ENCODE measurements around the gene SPINK6. TPM values are rescaled to one million over a fixed set of nuclear protein-coding genes. Genes with fewer than 3 reads are reported as not detected.
A peak's percentile ranks its signal among the peaks of the same experiment; 100 is the strongest.

The SPINK6 gene, protein sequence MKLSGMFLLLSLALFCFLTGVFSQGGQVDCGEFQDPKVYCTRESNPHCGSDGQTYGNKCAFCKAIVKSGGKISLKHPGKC
- polyA plus RNA-seq (25.8 to 67.7 TPM (median 35.5 TPM) in 3 replicates), polyA minus RNA-seq (2.4 to 12.5 TPM (median 5.9 TPM) in 3 replicates)
- polyA plus RNA-seq (2011; ENCODE audit: low read depth): 16.1 TPM
- 94.6 and 190 TPM in 2 replicates for polyA plus RNA-seq (2011; cell fraction: cytosol; rRNA removed)
- polyA plus RNA-seq (2011; cell fraction: nucleus; rRNA removed): 44.7 and 49.8 TPM in 2 replicates
- 21.2 and 113 TPM in 2 replicates for polyA plus RNA-seq (2012; ENCODE audit: low replicate concordance)
- 10.6 TPM for polyA minus RNA-seq (2011; cell fraction: cytosol; rRNA and poly(A)+ RNA removed)
- 4.9 and 8.7 TPM in 2 replicates for polyA minus RNA-seq (2011; cell fraction: nucleus; rRNA and poly(A)+ RNA removed)

DNA sequence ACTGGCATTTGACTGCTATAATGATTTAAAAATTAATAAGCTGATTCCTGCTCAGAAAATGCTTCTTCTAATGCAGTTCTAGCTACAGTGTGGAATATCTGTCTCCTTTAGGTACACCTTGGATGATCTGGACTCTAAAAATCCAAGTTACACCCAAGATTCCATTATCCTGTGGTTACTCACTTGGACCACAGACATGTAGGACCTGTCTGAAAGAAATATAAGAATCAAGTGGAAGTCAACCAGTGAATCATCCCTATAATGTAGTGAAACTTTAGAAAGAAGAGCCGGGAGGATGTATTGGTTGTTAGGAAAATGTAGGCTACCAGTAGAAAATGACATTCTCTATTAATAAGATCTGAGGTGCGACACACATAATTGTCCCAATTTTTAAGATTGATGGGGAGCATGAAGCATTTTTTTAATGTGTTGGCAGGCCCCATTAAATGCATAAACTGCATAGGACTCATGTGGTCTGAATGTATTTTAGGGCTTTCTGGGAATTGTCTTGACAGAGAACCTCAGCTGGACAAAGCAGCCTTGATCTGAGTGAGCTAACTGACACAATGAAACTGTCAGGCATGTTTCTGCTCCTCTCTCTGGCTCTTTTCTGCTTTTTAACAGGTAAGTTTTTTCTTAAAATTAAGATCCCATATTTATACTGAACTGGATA is at the start of gene SPINK6:
Gene SPINK6 (plus strand): TSS at position 512 of the 673 bp plus-strand sequence. CDS start 55 bp downstream, at position 567.
- DNase-seq (ENCODE audit: low read depth, low spot score) (peak; percentile 65), FAIRE-seq (peak; percentile 64)
- dilution Hi-C loops (cut with MboI; ENCODE audit: extremely low pct_ligation_motif_present, low sequenced_read_pairs): no loop called here
- Histone ChIP-seq H3K36me3 (ENCODE audit: control insufficient read depth in 2 of 2, extremely low read depth in 1 of 2, insufficient read depth in 2 of 2, low read length in 2 of 2) (no peaks in the 10 kb centered on the region), H3K9me3 (ENCODE audit: control insufficient read depth, low read depth, low read length) (no peaks in the 10 kb centered on the region), H3K9me1 (ENCODE audit: control insufficient read depth, extremely low read depth, insufficient read depth, low read length) (no peaks in the 10 kb centered on the region), H3K4me3 (ENCODE audit: control insufficient read depth in 2 of 3, extremely low read depth in 1 of 3, insufficient read depth in 2 of 3, low read depth in 1 of 3, low read length in 3 of 3) (peak within 1 kb of the TSS in 2 of 3 experiments; percentile 34 to 42), H3K79me2 (ENCODE audit: control insufficient read depth, insufficient read depth, low read length) (no peaks in the 10 kb centered on the region), H3K27me3 (ENCODE audit: control insufficient read depth, extremely low read depth, insufficient read depth, low read length) (no peaks in the 10 kb centered on the region), H3K27ac (ENCODE audit: control insufficient read depth, insufficient read depth, low read length) (peak within 1 kb of the TSS; percentile 36), H3K4me1 (ENCODE audit: control insufficient read depth, extremely low read depth, insufficient read depth, low read length) (peaks cover 19% of the 10 kb centered on the region), H4K20me1 (ENCODE audit: control insufficient read depth, extremely low read depth, insufficient read depth, low read length) (no peaks in the 10 kb centered on the region), H2AFZ (ENCODE audit: control insufficient read depth, low read length) (peak within 1 kb of the TSS; percentile 24), H3K9ac (ENCODE audit: control insufficient read depth, extremely low read depth, insufficient read depth, low read length) (peak within 1 kb of the TSS; percentile 11), H3K4me2 (ENCODE audit: control insufficient read depth, extremely low read depth, insufficient read depth, low read depth, low read length) (peak within 1 kb of the TSS; percentile 68)
- TF ChIP-seq, protein P1, sequence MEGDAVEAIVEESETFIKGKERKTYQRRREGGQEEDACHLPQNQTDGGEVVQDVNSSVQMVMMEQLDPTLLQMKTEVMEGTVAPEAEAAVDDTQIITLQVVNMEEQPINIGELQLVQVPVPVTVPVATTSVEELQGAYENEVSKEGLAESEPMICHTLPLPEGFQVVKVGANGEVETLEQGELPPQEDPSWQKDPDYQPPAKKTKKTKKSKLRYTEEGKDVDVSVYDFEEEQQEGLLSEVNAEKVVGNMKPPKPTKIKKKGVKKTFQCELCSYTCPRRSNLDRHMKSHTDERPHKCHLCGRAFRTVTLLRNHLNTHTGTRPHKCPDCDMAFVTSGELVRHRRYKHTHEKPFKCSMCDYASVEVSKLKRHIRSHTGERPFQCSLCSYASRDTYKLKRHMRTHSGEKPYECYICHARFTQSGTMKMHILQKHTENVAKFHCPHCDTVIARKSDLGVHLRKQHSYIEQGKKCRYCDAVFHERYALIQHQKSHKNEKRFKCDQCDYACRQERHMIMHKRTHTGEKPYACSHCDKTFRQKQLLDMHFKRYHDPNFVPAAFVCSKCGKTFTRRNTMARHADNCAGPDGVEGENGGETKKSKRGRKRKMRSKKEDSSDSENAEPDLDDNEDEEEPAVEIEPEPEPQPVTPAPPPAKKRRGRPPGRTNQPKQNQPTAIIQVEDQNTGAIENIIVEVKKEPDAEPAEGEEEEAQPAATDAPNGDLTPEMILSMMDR (optimal IDR thresholded peaks at IDR 0.05 in 1 of 3, IDR thresholded peaks at IDR 0.05 in 1 of 3, conservative IDR thresholded peaks at IDR 0.05 in 1 of 3; ENCODE audit: extremely low read depth in 1 of 3, insufficient read depth in 2 of 3, low read length in 3 of 3): no peak
- no peak for TF ChIP-seq EZH2 (IDR thresholded peaks at IDR 0.05; ENCODE audit: low read length)

DNA sequence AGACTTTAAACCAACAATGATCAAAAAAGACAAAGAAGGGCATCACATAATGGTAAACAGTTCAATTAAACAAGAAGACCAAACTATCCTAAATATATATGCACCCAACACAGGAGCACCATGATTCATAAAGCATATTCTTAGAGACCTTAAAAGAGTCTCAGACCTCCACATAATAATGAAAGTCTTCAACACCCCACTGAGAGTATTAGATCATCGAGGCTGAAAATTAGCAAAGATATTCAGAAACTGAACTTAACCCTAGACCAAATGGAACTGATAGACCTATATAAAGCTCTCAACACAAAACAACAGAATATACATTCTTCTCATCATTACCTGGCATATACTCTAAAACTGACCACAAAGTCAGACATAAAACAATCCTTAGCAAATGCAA is 46.2 kb upstream of the SPINK6 start:
- no peaks in the 10 kb centered on the region for H3K79me2 ChIP-seq (ENCODE audit: control insufficient read depth, insufficient read depth, low read length)
- dilution Hi-C loops (cut with MboI; ENCODE audit: extremely low pct_ligation_motif_present, low sequenced_read_pairs): no loop called here
- no peak overlapping the region for H3K9ac ChIP-seq (ENCODE audit: control insufficient read depth, extremely low read depth, insufficient read depth, low read length)
- DNase-seq (ENCODE audit: low read depth, low spot score) (no peak), FAIRE-seq (no peak)
- H3K36me3 ChIP-seq (ENCODE audit: control insufficient read depth in 2 of 2, extremely low read depth in 1 of 2, insufficient read depth in 2 of 2, low read length in 2 of 2): no peaks in the 10 kb centered on the region
- no peaks in the 10 kb centered on the region for H3K27me3 ChIP-seq (ENCODE audit: control insufficient read depth, extremely low read depth, insufficient read depth, low read length)
- H3K4me3 ChIP-seq (ENCODE audit: control insufficient read depth in 2 of 3, extremely low read depth in 1 of 3, insufficient read depth in 2 of 3, low read depth in 1 of 3, low read length in 3 of 3): no peak overlapping the region
- H3K4me2 ChIP-seq (ENCODE audit: control insufficient read depth, extremely low read depth, insufficient read depth, low read depth, low read length): no peak overlapping the region
- H3K9me3 ChIP-seq (ENCODE audit: control insufficient read depth, low read depth, low read length): no peaks in the 10 kb centered on the region
- H3K4me1 ChIP-seq (ENCODE audit: control insufficient read depth, extremely low read depth, insufficient read depth, low read length): no peaks in the 10 kb centered on the region
- no peaks in the 10 kb centered on the region for H3K9me1 ChIP-seq (ENCODE audit: control insufficient read depth, extremely low read depth, insufficient read depth, low read length)
- no peak overlapping the region for H2AFZ ChIP-seq (ENCODE audit: control insufficient read depth, low read length)
- TF ChIP-seq, protein P1 (optimal IDR thresholded peaks at IDR 0.05 in 1 of 3, IDR thresholded peaks at IDR 0.05 in 1 of 3, conservative IDR thresholded peaks at IDR 0.05 in 1 of 3; ENCODE audit: extremely low read depth in 1 of 3, insufficient read depth in 2 of 3, low read length in 3 of 3): no peak
- TF ChIP-seq EZH2 (IDR thresholded peaks at IDR 0.05; ENCODE audit: low read length): no peak
- H4K20me1 ChIP-seq (ENCODE audit: control insufficient read depth, extremely low read depth, insufficient read depth, low read length): no peaks in the 10 kb centered on the region
- no peak overlapping the region for H3K27ac ChIP-seq (ENCODE audit: control insufficient read depth, insufficient read depth, low read length)

Measured in keratinocyte (primary cell).